GM15510 (cell line): Measurements from ENCODE around the gene SERPINB1.

ENCODE experiments used
- POLR2A ChIP-seq: IDR thresholded peaks from 3 replicates; pipeline ENCODE4 v1.6.1; 2011; ENCODE audit warnings: borderline replicate concordance; ENCODE audit not compliant: insufficient read length; ENCODE audit errors: extremely low read depth

The SERPINB1 gene

GRCh38 chr6:2854396-2854982 is 12.8 kb upstream of the SERPINB1 start:
- TF ChIP-seq POLR2A, result no peak

GRCh38 chr6:2853769-2854395 is 12.2 kb upstream of the SERPINB1 start:
- peak; percentile 4 for TF ChIP-seq POLR2A

DNA sequence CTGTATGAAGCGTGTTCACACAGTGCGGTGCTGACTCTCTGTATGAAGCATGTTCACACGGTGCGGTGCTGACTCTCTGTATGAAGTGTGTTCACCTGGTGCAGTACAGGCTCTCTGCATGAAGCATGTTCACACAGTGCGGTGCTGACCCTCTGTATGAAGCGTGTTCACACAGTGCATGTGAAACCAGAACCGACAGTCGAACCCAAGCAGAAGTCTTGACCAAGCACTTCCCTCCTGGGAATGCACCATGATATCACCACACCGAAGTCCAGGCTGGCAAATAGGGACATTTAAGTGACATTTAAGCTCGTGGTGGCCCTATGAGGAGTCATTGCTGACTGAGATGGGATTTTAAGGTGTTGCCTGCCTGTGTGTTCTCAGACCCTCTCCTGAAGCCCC is 11.3 kb upstream of the SERPINB1 start:
- no peak for TF ChIP-seq POLR2A

- TF ChIP-seq POLR2A, result no peak
Observed at GRCh38 chr6:2852514-2852855, 10.8 kb upstream of the SERPINB1 start.

DNA sequence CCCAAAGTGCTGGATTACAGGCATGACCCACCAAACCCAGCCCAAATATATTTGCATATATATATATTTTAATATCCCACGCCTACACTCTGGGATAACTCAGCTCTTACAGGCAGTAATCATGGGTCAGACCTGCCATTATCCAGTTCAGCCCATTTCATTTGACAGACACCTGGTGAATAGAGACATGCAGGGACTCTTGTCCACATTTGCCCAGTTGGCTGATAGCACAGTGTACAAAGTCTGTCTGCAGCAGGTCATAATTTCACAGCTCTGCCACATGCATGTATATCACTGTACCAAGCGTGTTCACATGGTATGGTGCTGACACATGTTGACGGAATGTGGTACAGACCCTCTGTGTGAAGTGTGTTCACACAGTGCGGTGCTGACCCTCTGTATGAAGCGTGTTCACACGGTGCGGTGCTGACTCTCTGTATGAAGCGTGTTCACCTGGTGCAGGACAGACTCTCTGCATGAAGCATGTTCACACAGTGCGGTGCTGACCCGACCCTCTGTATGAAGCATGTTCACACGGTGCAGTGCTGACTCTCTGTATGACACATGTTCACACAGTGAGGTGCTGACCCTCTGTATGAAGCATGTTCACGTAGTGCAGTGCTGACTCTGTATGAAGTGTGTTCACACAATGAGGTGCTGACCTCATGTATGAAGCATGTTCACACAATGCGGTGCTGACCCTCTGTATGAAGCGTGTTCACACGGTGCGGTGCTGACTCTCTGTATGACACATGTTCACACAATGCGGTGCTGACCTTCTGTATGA is 10.3 kb upstream of the SERPINB1 start:
- no peak for TF ChIP-seq POLR2A

DNA sequence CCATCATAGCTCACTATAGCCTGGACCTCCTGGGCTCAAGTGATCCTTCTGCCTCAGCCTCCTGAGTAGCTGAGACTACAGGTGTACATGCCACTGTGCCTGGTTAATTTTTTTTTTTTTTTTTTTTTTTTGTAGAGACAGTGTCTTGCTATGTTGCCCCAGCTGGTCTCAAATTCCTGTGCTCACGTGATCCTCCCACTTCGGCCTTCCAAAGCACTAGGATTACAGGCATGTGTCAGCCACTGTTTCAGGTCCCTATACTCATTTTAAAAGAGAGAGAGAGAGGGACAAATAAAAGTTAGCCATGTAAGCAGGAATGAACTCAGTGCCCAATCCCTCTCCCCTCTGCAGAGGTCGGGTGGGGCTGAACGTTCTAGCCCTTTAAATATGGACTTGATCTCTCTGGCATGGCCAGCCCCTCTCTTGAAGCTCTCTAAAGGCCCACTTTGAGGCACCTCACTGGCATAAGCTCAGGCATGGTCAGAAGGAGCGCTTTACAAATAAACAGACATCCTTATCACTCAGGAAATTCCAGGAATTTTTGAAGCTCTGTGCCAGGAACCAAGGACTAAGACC is 9.0 kb upstream of the SERPINB1 start:
- TF ChIP-seq POLR2A, result no peak

DNA sequence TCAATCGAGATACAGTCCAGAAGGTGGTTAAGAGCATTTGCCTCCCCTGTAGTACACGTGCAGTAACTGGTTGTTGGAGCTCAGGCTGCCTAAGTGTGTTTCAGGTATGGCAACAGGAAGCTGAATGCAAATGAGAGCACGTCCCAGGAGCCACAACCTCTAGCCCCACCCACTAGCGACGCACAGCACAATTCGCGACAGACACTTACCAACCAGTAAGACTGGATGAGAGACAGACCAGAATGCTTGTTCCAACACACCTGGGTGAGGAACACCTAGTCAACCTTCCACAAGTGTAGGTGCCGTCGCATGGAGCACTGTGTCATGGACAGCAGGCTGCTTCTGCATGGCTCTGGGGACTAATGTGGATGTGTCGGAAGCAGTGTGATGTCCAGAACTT is 7.2 kb upstream of the SERPINB1 start:
- no peak for TF ChIP-seq POLR2A

- no peak for TF ChIP-seq POLR2A
Observed at GRCh38 chr6:2845880-2846208, 4.2 kb upstream of the SERPINB1 start.

DNA sequence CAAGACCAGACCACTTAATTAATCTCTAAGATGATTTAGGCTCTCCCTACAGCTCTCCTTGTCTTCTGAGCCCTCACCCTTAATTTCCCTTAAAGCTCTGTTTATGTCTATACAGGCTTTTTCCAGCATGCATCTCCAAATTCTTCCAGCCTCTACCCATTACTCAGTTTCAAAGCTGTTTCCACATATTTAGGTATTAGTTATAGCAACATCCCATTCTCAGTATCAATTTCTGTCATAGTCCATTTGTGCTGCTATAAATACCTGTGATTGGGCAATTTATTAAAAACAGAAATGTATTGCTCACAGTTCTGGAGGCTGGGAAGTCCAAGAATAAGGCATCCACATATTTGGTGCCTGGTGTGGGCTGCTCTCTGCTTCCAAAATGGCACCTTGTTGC is 2.3 kb upstream of the SERPINB1 start:
- no peak for TF ChIP-seq POLR2A

- TF ChIP-seq POLR2A, result no peak
Observed at GRCh38 chr6:2843138-2843740, 1.6 kb upstream of the SERPINB1 start.

- no peak for TF ChIP-seq POLR2A
Observed at GRCh38 chr6:2842139-2842552, 483 bp upstream of the SERPINB1 start.

DNA sequence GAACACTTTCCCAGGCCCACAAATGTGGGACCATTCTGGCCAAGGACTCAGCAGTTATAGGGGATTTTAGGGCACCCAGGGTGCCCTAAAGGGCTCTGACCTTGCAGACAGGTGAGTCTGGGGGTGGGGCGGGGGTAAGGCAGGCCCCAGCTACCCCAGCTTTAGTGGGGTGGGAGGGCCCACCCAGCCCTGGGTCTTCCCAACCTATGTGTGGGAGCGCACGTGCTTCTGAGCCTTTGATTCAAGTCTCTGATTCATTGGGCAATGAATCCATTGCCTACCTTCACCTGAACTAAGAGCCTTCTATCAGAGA is 958 bp downstream of the SERPINB1 start:
- TF ChIP-seq POLR2A, result no peak

- no peak for TF ChIP-seq POLR2A
Observed at GRCh38 chr6:2839982-2840748, 1.5 kb downstream of the SERPINB1 start.

DNA sequence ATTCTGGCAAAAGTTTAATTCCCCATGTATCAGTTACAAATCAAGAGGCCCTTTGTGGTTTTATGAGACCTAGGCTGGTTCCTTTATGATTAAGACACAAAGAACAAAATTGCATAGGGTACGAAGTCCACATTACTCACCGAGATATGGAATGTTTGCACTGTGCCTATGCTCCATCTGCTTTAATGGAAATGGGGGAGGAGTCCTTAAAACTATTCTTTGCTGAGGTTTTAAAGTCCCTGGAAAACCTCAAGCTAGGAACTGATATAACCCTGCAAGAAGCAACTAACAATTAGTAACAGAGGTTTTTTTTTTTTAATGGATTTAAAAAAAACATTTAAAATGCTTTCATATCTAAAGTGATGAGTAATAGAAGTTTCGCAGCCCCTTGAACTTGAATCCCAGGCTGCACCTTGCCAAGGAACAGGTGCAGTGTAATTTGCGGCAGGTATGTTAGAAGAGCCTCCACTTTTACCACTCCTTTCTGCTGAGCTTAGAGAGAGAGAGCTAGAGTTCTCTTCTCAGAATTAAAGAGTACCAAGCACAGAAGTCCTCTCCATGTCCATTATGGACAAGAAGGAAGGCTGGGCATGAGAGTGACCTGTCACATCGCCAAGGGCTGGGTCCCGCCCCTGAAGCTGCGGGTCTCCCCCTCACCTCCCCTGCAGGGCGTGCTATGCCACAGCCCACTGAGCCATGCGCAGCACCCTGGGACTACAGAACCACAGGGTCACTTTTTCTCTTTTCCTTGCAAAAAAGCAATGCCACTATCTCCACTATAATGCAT is 2.3 kb downstream of the SERPINB1 start:
- TF ChIP-seq POLR2A, result no peak
